Measurements from ENCODE around the gene BTN2A1. TPM values are rescaled to one million over a fixed set of nuclear protein-coding genes. Genes with fewer than 3 reads are reported as not detected.
A peak's percentile ranks its signal among the peaks of the same experiment; 100 is the strongest.

Gene BTN2A1
- total and polyA plus RNA-seq, 10 of the 15 experiments (the other 5 are each of a cell fraction or from before 2014, with no cell fraction given), result 8.2 to 28.0 (median 15.8) TPM

- TF ChIP-seq ATF2 (IDR thresholded peaks at IDR 0.05; ENCODE audit: low read length) (no peak), ZNF622 (IDR thresholded peaks at IDR 0.05) (no peak), RCOR1 (conservative IDR thresholded peaks at IDR 0.05; ENCODE audit: low read depth, low read length) (no peak), KAT2A (conservative IDR thresholded peaks at IDR 0.05; ENCODE audit: control insufficient read depth, low read depth, low read length) (no peak), YY1 (IDR thresholded peaks at IDR 0.05; ENCODE audit: low read depth, low read length) (no peak), ATF7 (IDR thresholded peaks at IDR 0.05; ENCODE audit: low read depth) (no peak), MYB (IDR thresholded peaks at IDR 0.05; ENCODE audit: borderline replicate concordance, low read depth, low read length) (no peak), MXI1 (IDR thresholded peaks at IDR 0.05; ENCODE audit: low read depth, low read length) (no peak), SKIL (IDR thresholded peaks at IDR 0.05; ENCODE audit: low read depth, poor library complexity, severe bottlenecking) (no peak), MYC (IDR thresholded peaks at IDR 0.05; ENCODE audit: insufficient read depth, insufficient read length, insufficient replicate concordance, low read length, severe bottlenecking) (no peak), FOXK2 (IDR thresholded peaks at IDR 0.05) (no peak), SIX5 (IDR thresholded peaks at IDR 0.05; ENCODE audit: low read depth, low read length, severe bottlenecking) (no peak), BRCA1 (IDR thresholded peaks at IDR 0.05; ENCODE audit: low read depth, low read length) (no peak), KDM1A (IDR thresholded peaks at IDR 0.05; ENCODE audit: borderline replicate concordance) (no peak), CREB1 (IDR thresholded peaks at IDR 0.05; ENCODE audit: low read depth) (peak; percentile 92), NFYB (IDR thresholded peaks at IDR 0.05; ENCODE audit: insufficient read depth, low read depth, low read length) (peak; percentile 68), ZZZ3 (IDR thresholded peaks at IDR 0.05; ENCODE audit: control insufficient read depth, insufficient read length, low read depth) (no peak), STAT1 (conservative IDR thresholded peaks at IDR 0.05) (no peak), MTA2 (IDR thresholded peaks at IDR 0.05; ENCODE audit: low read depth) (peak; percentile 51), HDAC2 (IDR thresholded peaks at IDR 0.05) (no peak), EED (IDR thresholded peaks at IDR 0.05; ENCODE audit: low read depth) (peak; percentile 26; the same call in 1 of the 2 replicates), YBX1 (IDR thresholded peaks at IDR 0.05) (no peak), TCF12 (IDR thresholded peaks at IDR 0.05; ENCODE audit: low read depth, low read length) (no peak), FOXM1 (IDR thresholded peaks at IDR 0.05; ENCODE audit: low read depth, low read length) (no peak), GABPA (IDR thresholded peaks at IDR 0.05; ENCODE audit: low read depth) (no peak)
- TF ChIP-seq, protein P1, sequence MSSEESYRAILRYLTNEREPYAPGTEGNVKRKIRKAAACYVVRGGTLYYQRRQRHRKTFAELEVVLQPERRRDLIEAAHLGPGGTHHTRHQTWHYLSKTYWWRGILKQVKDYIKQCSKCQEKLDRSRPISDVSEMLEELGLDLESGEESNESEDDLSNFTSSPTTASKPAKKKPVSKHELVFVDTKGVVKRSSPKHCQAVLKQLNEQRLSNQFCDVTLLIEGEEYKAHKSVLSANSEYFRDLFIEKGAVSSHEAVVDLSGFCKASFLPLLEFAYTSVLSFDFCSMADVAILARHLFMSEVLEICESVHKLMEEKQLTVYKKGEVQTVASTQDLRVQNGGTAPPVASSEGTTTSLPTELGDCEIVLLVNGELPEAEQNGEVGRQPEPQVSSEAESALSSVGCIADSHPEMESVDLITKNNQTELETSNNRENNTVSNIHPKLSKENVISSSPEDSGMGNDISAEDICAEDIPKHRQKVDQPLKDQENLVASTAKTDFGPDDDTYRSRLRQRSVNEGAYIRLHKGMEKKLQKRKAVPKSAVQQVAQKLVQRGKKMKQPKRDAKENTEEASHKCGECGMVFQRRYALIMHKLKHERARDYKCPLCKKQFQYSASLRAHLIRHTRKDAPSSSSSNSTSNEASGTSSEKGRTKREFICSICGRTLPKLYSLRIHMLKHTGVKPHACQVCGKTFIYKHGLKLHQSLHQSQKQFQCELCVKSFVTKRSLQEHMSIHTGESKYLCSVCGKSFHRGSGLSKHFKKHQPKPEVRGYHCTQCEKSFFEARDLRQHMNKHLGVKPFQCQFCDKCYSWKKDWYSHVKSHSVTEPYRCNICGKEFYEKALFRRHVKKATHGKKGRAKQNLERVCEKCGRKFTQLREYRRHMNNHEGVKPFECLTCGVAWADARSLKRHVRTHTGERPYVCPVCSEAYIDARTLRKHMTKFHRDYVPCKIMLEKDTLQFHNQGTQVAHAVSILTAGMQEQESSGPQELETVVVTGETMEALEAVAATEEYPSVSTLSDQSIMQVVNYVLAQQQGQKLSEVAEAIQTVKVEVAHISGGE (CRISPR knock-in tag; IDR thresholded peaks at IDR 0.05), result no peak
Measured at GRCh38 chr6:26421259-26422144, 36.3 kb upstream of the BTN2A1 start (continued).

Data from GM12878 (cell line).